Neural cell (in vitro differentiated cells): ENCODE results near the gene TRAF3. TPM values are rescaled to one million over a fixed set of nuclear protein-coding genes. Genes with fewer than 3 reads are reported as not detected.
"Not testable (repeated sequence)": the region's sequence is repeated elsewhere in the genome, so short reads cannot be mapped to it uniquely, and the experiment has no call there.

Experiments used
- H2AFZ ChIP-seq: fragments of 200-600, 300-800 bp; sonication (generic), shearing (Covaris generic); 2 replicates; pipeline ENCODE4 v1.6.0; 2014; ENCODE audit warnings: low read depth, mild to moderate bottlenecking, antibody characterized with exemption, low read length, moderate library complexity
- H3F3A ChIP-seq: fragments of 200-600 bp; shearing (Covaris generic); 2 replicates; pipeline ENCODE4 v1.6.1; 2016; ENCODE audit warnings: mild to moderate bottlenecking, moderate library complexity, mixed read lengths, antibody characterized with exemption, low read length; ENCODE audit not compliant: insufficient read depth, poor library complexity, severe bottlenecking
- H3K27ac ChIP-seq: fragments of 200-600, 300-800 bp; sonication (generic), shearing (Covaris generic); 2 replicates; pipeline ENCODE4 v1.5.1; 2014; ENCODE audit warnings: mild to moderate bottlenecking, low read length, moderate library complexity
- H3K27me3 ChIP-seq: fragments of 300-800, 200-600 bp; sonication (generic), shearing (Covaris generic); 2 replicates; pipeline ENCODE4 v1.6.0; 2014; ENCODE audit warnings: mild to moderate bottlenecking, low read depth, low read length, moderate library complexity; ENCODE audit not compliant: insufficient read depth
- H3K36me3 ChIP-seq: fragments of 300-800, 200-600 bp; sonication (generic), shearing (Covaris generic); 2 replicates; pipeline ENCODE4 v1.5.1; 2014; ENCODE audit warnings: mild to moderate bottlenecking, antibody characterized with exemption, low read length, moderate library complexity; ENCODE audit not compliant: insufficient read depth
- H3K4me2 ChIP-seq: fragments of 300-800, 200-600 bp; sonication (generic), shearing (Covaris generic); 2 replicates; pipeline ENCODE4 v1.6.0; 2014; ENCODE audit warnings: mild to moderate bottlenecking, low read length
- H3K4me3 ChIP-seq: fragments of 300-800, 200-600 bp; sonication (generic), shearing (Covaris generic); 2 replicates; pipeline ENCODE4 v1.5.1; 2014; ENCODE audit warnings: mild to moderate bottlenecking, low read length, moderate library complexity
- H3K79me2 ChIP-seq: fragments of 200-600 bp; shearing (Covaris generic); replicated peaks from 2 replicates; pipeline ENCODE4 v1.6.0; 2014; ENCODE audit warnings: mild to moderate bottlenecking, low read length, moderate library complexity; ENCODE audit not compliant: insufficient read depth
- H3K9ac ChIP-seq: fragments of 300-800, 200-600 bp; sonication (generic), shearing (Covaris generic); 2 replicates; pipeline ENCODE4 v1.6.1; 2016; ENCODE audit warnings: mild to moderate bottlenecking, low read length, mixed read lengths
- H3K9me2 ChIP-seq: fragments of 200-600 bp; shearing (Covaris generic); 2 replicates; pipeline ENCODE4 v1.6.1; 2016; ENCODE audit warnings: mild to moderate bottlenecking, low read length, mixed read lengths; ENCODE audit not compliant: insufficient read depth
- H3K9me3 ChIP-seq: fragments of 200-600, 300-800 bp; sonication (generic), shearing (Covaris generic); 2 replicates; pipeline ENCODE4 v1.6.1; 2016; ENCODE audit warnings: mild to moderate bottlenecking, mixed run types, low read length, moderate library complexity, mixed read lengths
- H4K20me1 ChIP-seq: fragments of 200-600 bp; shearing (Covaris generic); 2 replicates; pipeline ENCODE4 v1.6.1; 2016; ENCODE audit warnings: mild to moderate bottlenecking, mixed run types; ENCODE audit not compliant: insufficient read depth
- EP300 ChIP-seq: fragments of 450-650 bp; conservative IDR thresholded peaks from 2 replicates; pipeline ENCODE4 v1.6.1; 2014; ENCODE audit warnings: antibody characterized with exemption, mild to moderate bottlenecking, moderate library complexity; ENCODE audit not compliant: poor library complexity, severe bottlenecking
- EZH2 ChIP-seq: fragments of 200-600, 300-800 bp; shearing (Covaris generic), sonication (generic); IDR thresholded peaks from 2 replicates; pipeline ENCODE4 v1.6.1; 2014; ENCODE audit warnings: antibody characterized with exemption, low read length, borderline replicate concordance, mild to moderate bottlenecking; ENCODE audit not compliant: insufficient read depth, poor library complexity, severe bottlenecking
- MXI1 ChIP-seq: fragments of 450-650 bp; conservative IDR thresholded peaks from 2 replicates; pipeline ENCODE4 v1.6.1; 2014; ENCODE audit warnings: antibody characterized with exemption, mild to moderate bottlenecking; ENCODE audit not compliant: poor library complexity, severe bottlenecking
- POLR2AphosphoS5 ChIP-seq: IDR thresholded peaks from 2 replicates; pipeline ENCODE4 v1.6.1; 2012
- RAD21 ChIP-seq: fragments of 450-650 bp; conservative IDR thresholded peaks from 2 replicates; pipeline ENCODE4 v1.6.1; 2014; ENCODE audit warnings: antibody characterized with exemption, mild to moderate bottlenecking, moderate library complexity
- REST ChIP-seq: IDR thresholded peaks from 2 replicates; pipeline ENCODE4 v1.6.1; 2012; ENCODE audit warnings: borderline replicate concordance
- SMC3 ChIP-seq: fragments of 450-650 bp; conservative IDR thresholded peaks from 2 replicates; pipeline ENCODE4 v1.6.1; 2014; ENCODE audit warnings: antibody characterized with exemption, mild to moderate bottlenecking, moderate library complexity; ENCODE audit not compliant: poor library complexity
- TAF1 ChIP-seq: IDR thresholded peaks from 2 replicates; pipeline ENCODE4 v1.6.1; 2012; ENCODE audit warnings: low read depth
- polyA plus RNA-seq: library from polyadenylated mRNA; depleted of rRNA; stranded (reverse); fragments of >200 nt; gene quantifications from 2 replicates; pipeline ENCODE4 v1.2.3, GENCODE V29; 2014
- TF ChIP-seq, protein P1 (sequence below): fragments of 450-650 bp; IDR thresholded peaks from 2 replicates; pipeline ENCODE4 v1.5.1; 2014; ENCODE audit warnings: antibody characterized with exemption, mild to moderate bottlenecking, moderate library complexity; ENCODE audit not compliant: poor library complexity, severe bottlenecking

Gene TRAF3
- polyA plus RNA-seq, 1 donor from 2014 or later: 13.3 TPM

GRCh38 chr14:102893452-102893851 is 116.2 kb downstream of the TRAF3 start:
- Histone ChIP-seq H3K27ac (no peak overlapping the region), H3K4me2 (no peak overlapping the region), H3K9ac (no peak overlapping the region), H2AFZ (no peak overlapping the region), H3K27me3 (no peaks in the 10 kb centered on the region), H3F3A (no peaks in the 10 kb centered on the region), H4K20me1 (no peaks in the 10 kb centered on the region), H3K4me3 (no peak overlapping the region), H3K9me2 (no peaks in the 10 kb centered on the region), H3K79me2 (no peaks in the 10 kb centered on the region), H3K9me3 (no peaks in the 10 kb centered on the region), H3K36me3 (peaks cover 3% of the 10 kb centered on the region)
- TF ChIP-seq, protein P1, sequence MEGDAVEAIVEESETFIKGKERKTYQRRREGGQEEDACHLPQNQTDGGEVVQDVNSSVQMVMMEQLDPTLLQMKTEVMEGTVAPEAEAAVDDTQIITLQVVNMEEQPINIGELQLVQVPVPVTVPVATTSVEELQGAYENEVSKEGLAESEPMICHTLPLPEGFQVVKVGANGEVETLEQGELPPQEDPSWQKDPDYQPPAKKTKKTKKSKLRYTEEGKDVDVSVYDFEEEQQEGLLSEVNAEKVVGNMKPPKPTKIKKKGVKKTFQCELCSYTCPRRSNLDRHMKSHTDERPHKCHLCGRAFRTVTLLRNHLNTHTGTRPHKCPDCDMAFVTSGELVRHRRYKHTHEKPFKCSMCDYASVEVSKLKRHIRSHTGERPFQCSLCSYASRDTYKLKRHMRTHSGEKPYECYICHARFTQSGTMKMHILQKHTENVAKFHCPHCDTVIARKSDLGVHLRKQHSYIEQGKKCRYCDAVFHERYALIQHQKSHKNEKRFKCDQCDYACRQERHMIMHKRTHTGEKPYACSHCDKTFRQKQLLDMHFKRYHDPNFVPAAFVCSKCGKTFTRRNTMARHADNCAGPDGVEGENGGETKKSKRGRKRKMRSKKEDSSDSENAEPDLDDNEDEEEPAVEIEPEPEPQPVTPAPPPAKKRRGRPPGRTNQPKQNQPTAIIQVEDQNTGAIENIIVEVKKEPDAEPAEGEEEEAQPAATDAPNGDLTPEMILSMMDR: no peak

GRCh38 chr14:102896735-102897134 is 119.5 kb downstream of the TRAF3 start:
- H3K27ac ChIP-seq, H3K4me3 ChIP-seq, H2AFZ ChIP-seq, H3K36me3 ChIP-seq, H3K9me2 ChIP-seq, H3F3A ChIP-seq, H3K27me3 ChIP-seq, H3K9ac ChIP-seq, H3K4me2 ChIP-seq, H3K79me2 ChIP-seq, H4K20me1 ChIP-seq, H3K9me3 ChIP-seq: not testable (repeated sequence)

DNA sequence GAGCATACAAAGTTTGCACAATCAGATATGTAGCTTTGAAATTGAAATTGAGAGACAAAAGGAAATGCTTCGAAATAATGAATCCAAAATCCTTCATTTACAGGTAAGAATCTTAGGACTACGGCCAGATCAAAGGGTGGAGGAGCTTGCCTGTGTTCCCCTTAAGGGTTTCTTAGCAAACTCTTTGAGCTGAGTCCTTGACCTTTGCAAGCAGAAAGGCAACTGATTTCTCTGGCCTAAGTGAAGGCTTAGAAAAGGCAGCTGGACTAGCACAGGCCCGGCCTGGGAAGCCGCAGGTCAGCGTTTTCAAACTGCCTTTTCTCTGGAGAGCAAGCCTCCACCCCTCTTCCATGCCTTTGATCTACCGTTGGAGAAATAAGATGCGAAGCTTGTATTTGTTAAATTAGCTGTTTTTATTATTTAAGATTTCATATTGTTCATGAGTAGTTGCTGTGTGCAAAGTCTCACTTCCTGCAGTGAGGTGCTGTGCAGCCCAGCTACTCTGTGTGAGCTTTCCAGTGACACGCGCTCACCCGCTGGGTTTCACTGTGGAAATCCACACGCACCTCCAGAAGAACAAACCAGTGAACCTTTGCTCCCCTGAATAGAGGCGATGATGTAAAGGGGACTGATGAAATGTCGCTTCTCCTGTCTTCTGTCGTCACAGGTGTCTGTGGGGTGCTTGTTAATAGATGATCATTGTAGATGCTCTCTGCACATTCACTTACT is 120.2 kb downstream of the TRAF3 start:
- Histone ChIP-seq H3K9me2 (no peaks in the 10 kb centered on the region), H3K4me3 (no peak overlapping the region), H2AFZ (no peak overlapping the region), H3K27ac (no peak overlapping the region), H3F3A (no peaks in the 10 kb centered on the region), H3K36me3 (no peaks in the 10 kb centered on the region), H3K27me3 (no peaks in the 10 kb centered on the region), H3K4me2 (no peak overlapping the region), H3K9me3 (no peaks in the 10 kb centered on the region), H3K79me2 (no peaks in the 10 kb centered on the region), H3K9ac (no peak overlapping the region), H4K20me1 (no peaks in the 10 kb centered on the region)
- TF ChIP-seq RAD21: no peak
- no peak for TF ChIP-seq REST
- TF ChIP-seq, protein P1: no peak
- no peak for TF ChIP-seq POLR2AphosphoS5
- no peak for TF ChIP-seq EZH2
- TF ChIP-seq EP300: no peak
- TF ChIP-seq MXI1: no peak
- TF ChIP-seq TAF1: no peak
- no peak for TF ChIP-seq SMC3
